ENCODE data around the gene CCPG1. TPM values are rescaled to one million over a fixed set of nuclear protein-coding genes. Genes with fewer than 3 reads are reported as not detected.

The CCPG1 gene
- total RNA-seq, 2 donors from 2014 or later = 40.7 to 63.5 TPM

GRCh38 chr15:55334997-55335396, 73.2 kb downstream of the CCPG1 start:
- no peaks in the 10 kb centered on the region for H3K4me1 ChIP-seq (ENCODE audit: control insufficient read depth, insufficient read depth, low read length)
- no peak for DNase-seq
- Mint-ChIP-seq H3K4me1 (peaks cover 7% of the 10 kb centered on the region), H3K4me3 (no peak overlapping the region), H3K9me3 (no peaks in the 10 kb centered on the region), H3K36me3 (ENCODE audit: low read depth) (peaks cover 9% of the 10 kb centered on the region), H3K27ac (no peak overlapping the region), H3K27me3 (ENCODE audit: insufficient read depth) (no peaks in the 10 kb centered on the region)
- H3K36me3 ChIP-seq (ENCODE audit: control insufficient read depth, insufficient read depth, low read length) = no peaks in the 10 kb centered on the region
- H3K27ac ChIP-seq (ENCODE audit: low read depth, low read length) = no peak overlapping the region
- H3K4me3 ChIP-seq (ENCODE audit: low read length) = no peak overlapping the region
- no peaks in the 10 kb centered on the region for H3K9me3 ChIP-seq (ENCODE audit: control insufficient read depth, low read length)
- no peak for TF ChIP-seq CTCF (conservative IDR thresholded peaks at IDR 0.05)
- 90% methylated on average over 1 of the region's 1 CpG; no CpG with 5 or more reads in 1 of the 2 experiments for WGBS, 2 experiments (ENCODE audit: insufficient coverage in 1 of 2, insufficient read length in 1 of 2)
- H3K27me3 ChIP-seq (ENCODE audit: control insufficient read depth, insufficient read depth, low read length, poor library complexity, severe bottlenecking) = no peaks in the 10 kb centered on the region
- H3K9ac ChIP-seq (ENCODE audit: extremely low read depth, low read length, poor library complexity, severe bottlenecking) = no peak overlapping the region

GRCh38 chr15:55334371-55334770, 73.8 kb downstream of the CCPG1 start:
- no peaks in the 10 kb centered on the region for H3K4me1 ChIP-seq (ENCODE audit: control insufficient read depth, insufficient read depth, low read length)
- peaks cover 4% of the 10 kb centered on the region for H3K36me3 Mint-ChIP-seq (ENCODE audit: low read depth)

GRCh38 chr15:55327387-55327786, 80.8 kb downstream of the CCPG1 start:
- H3K27ac Mint-ChIP-seq = no peak overlapping the region
- H3K36me3 Mint-ChIP-seq (ENCODE audit: low read depth) = no peaks in the 10 kb centered on the region
- no peaks in the 10 kb centered on the region for H3K9me3 Mint-ChIP-seq
- DNase-seq = no peak
- no peak overlapping the region for H3K4me3 ChIP-seq (ENCODE audit: low read length)
- WGBS, 2 experiments (ENCODE audit: insufficient coverage in 1 of 2, insufficient read length in 1 of 2) = 80% methylated on average over 1 of the region's 1 CpG; no CpG with 5 or more reads in 1 of the 2 experiments
- H3K9ac ChIP-seq (ENCODE audit: extremely low read depth, low read length, poor library complexity, severe bottlenecking) = no peak overlapping the region
- H3K9me3 ChIP-seq (ENCODE audit: control insufficient read depth, low read length) = no peaks in the 10 kb centered on the region
- H3K4me1 ChIP-seq (ENCODE audit: control insufficient read depth, insufficient read depth, low read length) = no peaks in the 10 kb centered on the region
- H3K27me3 ChIP-seq (ENCODE audit: control insufficient read depth, insufficient read depth, low read length, poor library complexity, severe bottlenecking) = no peaks in the 10 kb centered on the region
- no peak overlapping the region for H3K27ac ChIP-seq (ENCODE audit: low read depth, low read length)
- TF ChIP-seq CTCF (conservative IDR thresholded peaks at IDR 0.05) = no peak
- H3K4me1 Mint-ChIP-seq = peaks cover 8% of the 10 kb centered on the region
- H3K4me3 Mint-ChIP-seq = no peak overlapping the region
- H3K36me3 ChIP-seq (ENCODE audit: control insufficient read depth, insufficient read depth, low read length) = no peaks in the 10 kb centered on the region
- no peaks in the 10 kb centered on the region for H3K27me3 Mint-ChIP-seq (ENCODE audit: insufficient read depth)

More at GRCh38 chr15:55334371-55334770, 73.8 kb downstream of the CCPG1 start:
- Mint-ChIP-seq H3K27ac (no peak overlapping the region), H3K4me3 (no peak overlapping the region), H3K9me3 (no peaks in the 10 kb centered on the region), H3K27me3 (ENCODE audit: insufficient read depth) (no peaks in the 10 kb centered on the region), H3K4me1 (peaks cover 7% of the 10 kb centered on the region)
- Histone ChIP-seq H3K27me3 (ENCODE audit: control insufficient read depth, insufficient read depth, low read length, poor library complexity, severe bottlenecking) (no peaks in the 10 kb centered on the region), H3K4me3 (ENCODE audit: low read length) (no peak overlapping the region), H3K9ac (ENCODE audit: extremely low read depth, low read length, poor library complexity, severe bottlenecking) (no peak overlapping the region), H3K27ac (ENCODE audit: low read depth, low read length) (no peak overlapping the region), H3K9me3 (ENCODE audit: control insufficient read depth, low read length) (no peaks in the 10 kb centered on the region), H3K36me3 (ENCODE audit: control insufficient read depth, insufficient read depth, low read length) (no peaks in the 10 kb centered on the region)
- WGBS, 2 experiments (ENCODE audit: insufficient coverage in 1 of 2, insufficient read length in 1 of 2) = 73 to 83% methylated on average over 2 to 4 of the region's 5 CpGs
- TF ChIP-seq CTCF (conservative IDR thresholded peaks at IDR 0.05) = no peak
- no peak for DNase-seq
